ENCODE data around the gene HIC1. TPM values are rescaled to one million over a fixed set of nuclear protein-coding genes. Genes with fewer than 3 reads are reported as not detected.

The HIC1 gene
- total and polyA plus RNA-seq, 2 of the 4 experiments (the other 2 are of a cell fraction): 10.4 to 23.0 TPM

DNA sequence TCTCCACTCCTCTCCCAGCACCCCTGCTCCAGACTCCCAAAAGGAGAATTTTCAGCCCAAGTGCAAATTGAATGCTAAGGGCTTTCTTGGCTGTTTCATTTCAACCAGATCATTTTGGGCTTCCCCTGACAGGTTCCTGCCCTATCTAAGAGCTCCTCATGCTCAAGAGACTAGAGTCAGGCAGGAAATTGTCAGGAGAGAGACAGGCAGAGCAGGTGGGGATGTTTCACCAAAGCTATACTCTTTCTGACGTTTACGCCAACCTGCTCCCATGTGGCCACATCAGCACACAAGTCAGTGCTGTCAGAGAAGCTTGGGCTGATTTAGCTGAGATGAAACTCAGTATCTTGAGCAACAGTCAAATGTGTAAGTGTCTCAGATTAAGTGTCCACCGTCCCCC, 31.4 kb downstream of the HIC1 start:
- Histone ChIP-seq H4K5ac (ENCODE audit: low read depth, low read length) (peak overlapping the region; percentile 9; the same call in 1 of the 2 replicates), H3K18ac (ENCODE audit: low read depth, low read length) (0 out of 2 replicates have a peak overlapping the region, but pooled peaks have one; percentile 4), H2AK9ac (replicated peaks; ENCODE audit: low read depth, low read length, poor library complexity) (no peak overlapping the region), H3K4me2 (ENCODE audit: low read depth, low read length) (no peak overlapping the region), H3K9ac (ENCODE audit: low read depth, low read length) (no peak overlapping the region), H3K36me3 (ENCODE audit: control insufficient read depth, insufficient read depth, low read length) (peaks cover 10% of the 10 kb centered on the region), H2BK15ac (ENCODE audit: low read depth, low read length) (peak overlapping the region; percentile 87; the same call in 1 of the 3 replicates), H4K8ac (ENCODE audit: low read depth in 2 of 2, low read length in 2 of 2) (peak overlapping the region in 1 of 2 experiments; percentile 41; a peak in 2 of 4 replicates), H4K91ac (ENCODE audit: insufficient read depth, low read depth, low read length) (peak overlapping the region; percentile 10; the same call in 1 of the 2 replicates), H3K14ac (replicated peaks; ENCODE audit: low read depth, low read length) (peak overlapping the region; percentile 97; the same call in 1 of the 2 replicates), H3K9me3 (ENCODE audit: control insufficient read depth, insufficient read depth, low read length) (no peaks in the 10 kb centered on the region), H2BK120ac (ENCODE audit: low read depth, low read length) (peak overlapping the region; percentile 58), H3K4me1 (ENCODE audit: control insufficient read depth, insufficient read depth, low read length) (peaks cover 42% of the 10 kb centered on the region), H2BK5ac (ENCODE audit: low read depth, low read length, poor library complexity, severe bottlenecking) (no peak overlapping the region), H2BK20ac (ENCODE audit: low read depth, low read length) (peak overlapping the region; percentile 6; the same call in 1 of the 2 replicates), H3K23ac (ENCODE audit: low read depth, low read length) (peak overlapping the region; percentile 28; the same call in 1 of the 2 replicates), H4K20me1 (ENCODE audit: insufficient read depth, low read length) (no peaks in the 10 kb centered on the region; the same call in 1 of the 2 replicates), H3K27me3 (ENCODE audit: control insufficient read depth, insufficient read depth, low read length) (no peaks in the 10 kb centered on the region), H2AFZ (replicated peaks; ENCODE audit: low read length, poor library complexity) (no peak overlapping the region), H3K27ac (ENCODE audit: insufficient read depth, low read length) (no peak overlapping the region), H3K9me1 (ENCODE audit: insufficient read depth, low read length) (peaks cover 54% of the 10 kb centered on the region), H3K4me3 (ENCODE audit: insufficient read depth, low read depth, low read length) (no peak overlapping the region), H2AK5ac (ENCODE audit: low read depth, low read length) (peak overlapping the region; percentile 96), H3K4ac (ENCODE audit: low read depth, low read length) (peak overlapping the region; percentile 86), H3K79me1 (ENCODE audit: low read depth in 1 of 2, low read length in 2 of 2) (peaks cover 5 to 96% of the 10 kb centered on the region in 2 experiments; a peak in 3 of 4 replicates), H3K56ac (ENCODE audit: extremely low read depth, insufficient read depth, low read length) (no peak overlapping the region)
- WGBS, 2 experiments (ENCODE audit: extremely low coverage in 2 of 2, insufficient read length in 1 of 2): no CpG with 5 or more reads among the region's 3 CpGs
- DNase-seq: no peak
- intact Hi-C loops (cut with micrococcal nuclease) (no loop called here), dilution Hi-C loops (cut with HindIII; ENCODE audit: low sequenced_read_pairs, unreplicated experiment) (no loop called here), in situ Hi-C loops (cut with MboI; ENCODE audit: low sequenced_read_pairs) (no loop called here)
- ATAC-seq (ENCODE audit: low read depth): no peak
- TF ChIP-seq RAD21 (IDR thresholded peaks at IDR 0.05; ENCODE audit: low read length) (no peak), MXI1 (IDR thresholded peaks at IDR 0.05; ENCODE audit: borderline replicate concordance, low read depth, low read length) (no peak), RCOR1 (IDR thresholded peaks at IDR 0.05; ENCODE audit: insufficient replicate concordance, low read length) (no peak), CTCF (conservative IDR thresholded peaks at IDR 0.05; ENCODE audit: low read depth, low read length) (no peak), POLR2A (IDR thresholded peaks at IDR 0.05; ENCODE audit: low read depth, low read length) (no peak)
- TF ChIP-seq, protein P1, sequence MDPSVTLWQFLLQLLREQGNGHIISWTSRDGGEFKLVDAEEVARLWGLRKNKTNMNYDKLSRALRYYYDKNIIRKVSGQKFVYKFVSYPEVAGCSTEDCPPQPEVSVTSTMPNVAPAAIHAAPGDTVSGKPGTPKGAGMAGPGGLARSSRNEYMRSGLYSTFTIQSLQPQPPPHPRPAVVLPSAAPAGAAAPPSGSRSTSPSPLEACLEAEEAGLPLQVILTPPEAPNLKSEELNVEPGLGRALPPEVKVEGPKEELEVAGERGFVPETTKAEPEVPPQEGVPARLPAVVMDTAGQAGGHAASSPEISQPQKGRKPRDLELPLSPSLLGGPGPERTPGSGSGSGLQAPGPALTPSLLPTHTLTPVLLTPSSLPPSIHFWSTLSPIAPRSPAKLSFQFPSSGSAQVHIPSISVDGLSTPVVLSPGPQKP (IDR thresholded peaks at IDR 0.05; ENCODE audit: borderline replicate concordance, low read depth, low read length): no peak
- POLR2A ChIA-PET (ENCODE audit: unreplicated experiment): no interaction called here
- no TSS peak for BruUV-seq (replicated peaks)
- CTCF ChIA-PET: interaction anchor here (1.7 to 2.9 kb wide), 2 partner anchors 9 to 159 kb away, joined by 6 to 12 read pairs; no protein-coding TSS in a partner anchor
